Ammon's horn (tissue), 1 donor: ENCODE data around the gene CEP112.

ENCODE experiments used
- DNase-seq: peaks from one replicate; pipeline ENCODE4 v3.0.0-alpha.2; 2016; ENCODE audit warnings: low spot score

The CEP112 gene

GRCh38 chr17:65988451-65988850 is 203.5 kb downstream of the CEP112 start:
- DNase-seq, result no peak

- DNase-seq, result no peak
Observed at GRCh38 chr17:65987988-65988387, 203.9 kb downstream of the CEP112 start.

GRCh38 chr17:65985571-65985970 is 206.4 kb downstream of the CEP112 start:
- DNase-seq, result no peak

GRCh38 chr17:65984299-65984698 is 207.6 kb downstream of the CEP112 start:
- no peak for DNase-seq

GRCh38 chr17:65978871-65979270 is 213.1 kb downstream of the CEP112 start:
- DNase-seq, result no peak

GRCh38 chr17:65977041-65977440 is 214.9 kb downstream of the CEP112 start:
- no peak for DNase-seq

GRCh38 chr17:65975878-65976277 is 216.1 kb downstream of the CEP112 start:
- peak; percentile 2 for DNase-seq

GRCh38 chr17:65973237-65973636 is 218.7 kb downstream of the CEP112 start:
- DNase-seq, result no peak

GRCh38 chr17:65967372-65967771 is 224.6 kb downstream of the CEP112 start:
- DNase-seq, result no peak

- DNase-seq, result no peak
Observed at GRCh38 chr17:65966072-65966695, 225.7 kb downstream of the CEP112 start.

GRCh38 chr17:65963179-65963578 is 228.8 kb downstream of the CEP112 start:
- no peak for DNase-seq

GRCh38 chr17:65959630-65960029 is 232.3 kb downstream of the CEP112 start:
- DNase-seq, result no peak

GRCh38 chr17:65956814-65957213 is 235.1 kb downstream of the CEP112 start:
- no peak for DNase-seq

GRCh38 chr17:65954148-65954449 is 237.8 kb downstream of the CEP112 start:
- DNase-seq, result no peak

- DNase-seq, result no peak
Observed at GRCh38 chr17:65953316-65954147, 238.4 kb downstream of the CEP112 start.

- no peak for DNase-seq
Observed at GRCh38 chr17:65952586-65952985, 239.3 kb downstream of the CEP112 start.

GRCh38 chr17:65952015-65952414 is 239.9 kb downstream of the CEP112 start:
- DNase-seq, result no peak

GRCh38 chr17:65947831-65948230 is 244.1 kb downstream of the CEP112 start:
- no peak for DNase-seq

GRCh38 chr17:65942592-65942991 is 249.3 kb downstream of the CEP112 start:
- DNase-seq, result no peak

GRCh38 chr17:65941356-65941899 is 250.5 kb downstream of the CEP112 start:
- DNase-seq, result no peak

GRCh38 chr17:65936013-65936412 is 255.9 kb downstream of the CEP112 start:
- DNase-seq, result no peak

- DNase-seq, result no peak
Observed at GRCh38 chr17:65933290-65933689, 258.6 kb downstream of the CEP112 start.
